GM23338 (cell line): ENCODE data around the gene CD2AP.

Experiments used
- CREB1 ChIP-seq: fragments of 250-450 bp; sonication (Bioruptor Pico); IDR thresholded peaks from 2 replicates; pipeline ENCODE4 v1.5.0; 2020; ENCODE audit warnings: low read depth, mild to moderate bottlenecking, moderate library complexity
- EZH2 ChIP-seq: fragments of 200-600 bp; sonication (generic); IDR thresholded peaks from one replicate; pipeline ENCODE4 v1.8.0; 2017; ENCODE audit warnings: antibody characterized with exemption, mild to moderate bottlenecking, low read depth; ENCODE audit not compliant: unreplicated experiment
- EZH2phosphoT487 ChIP-seq: fragments of 200-600 bp; sonication (generic); IDR thresholded peaks from one replicate; pipeline ENCODE4 v1.8.1; 2018; ENCODE audit warnings: antibody characterized with exemption; ENCODE audit not compliant: unreplicated experiment
- JUNB ChIP-seq: IDR thresholded peaks from one replicate; pipeline ENCODE4 v1.6.1; 2016; ENCODE audit warnings: antibody characterized with exemption; ENCODE audit not compliant: unreplicated experiment
- POLR2AphosphoS5 ChIP-seq: IDR thresholded peaks from 2 replicates; pipeline ENCODE4 v1.6.1; 2016; ENCODE audit warnings: antibody characterized with exemption, low read depth
- REST ChIP-seq: IDR thresholded peaks from one replicate; pipeline ENCODE4 v1.6.1; 2018; ENCODE audit warnings: antibody characterized with exemption; ENCODE audit not compliant: unreplicated experiment
- STAT1 ChIP-seq: IDR thresholded peaks from one replicate; pipeline ENCODE4 v1.6.1; 2016; ENCODE audit warnings: antibody characterized with exemption; ENCODE audit not compliant: unreplicated experiment
- ZNF331 ChIP-seq: fragments of 250-450 bp; sonication (Bioruptor Pico); IDR thresholded peaks from 2 replicates; pipeline ENCODE4 v1.5.0; 2020; ENCODE audit warnings: low read depth, mild to moderate bottlenecking, moderate library complexity
- ZNF462 ChIP-seq: fragments of 250-450 bp; sonication (Bioruptor Pico); IDR thresholded peaks from 2 replicates; pipeline ENCODE4 v1.5.0; 2020; ENCODE audit warnings: mild to moderate bottlenecking, moderate library complexity
- TF ChIP-seq, protein P1 (sequence below), 2 experiments: fragments of 200-600 bp in 1 of 2; sonication (generic) in 1 of 2; conservative IDR thresholded peaks; 2 replicates each; pipeline versions ENCODE4 v1.5.1 to v1.6.1; 2016 to 2017; ENCODE audit warnings: antibody characterized with exemption in 2 of 2, low read depth in 2 of 2, mild to moderate bottlenecking in 2 of 2, moderate library complexity in 1 of 2
- TF ChIP-seq, protein P2 (sequence below): IDR thresholded peaks from 2 replicates; pipeline ENCODE4 v1.6.1; 2016; ENCODE audit warnings: antibody characterized with exemption

- TF ChIP-seq POLR2AphosphoS5 (no peak), STAT1 (no peak), EZH2 (no peak), CREB1 (no peak), ZNF331 (CRISPR knock-in tag) (no peak), JUNB (no peak), REST (no peak), EZH2phosphoT487 (no peak), ZNF462 (CRISPR knock-in tag) (no peak)
- TF ChIP-seq, protein P1, sequence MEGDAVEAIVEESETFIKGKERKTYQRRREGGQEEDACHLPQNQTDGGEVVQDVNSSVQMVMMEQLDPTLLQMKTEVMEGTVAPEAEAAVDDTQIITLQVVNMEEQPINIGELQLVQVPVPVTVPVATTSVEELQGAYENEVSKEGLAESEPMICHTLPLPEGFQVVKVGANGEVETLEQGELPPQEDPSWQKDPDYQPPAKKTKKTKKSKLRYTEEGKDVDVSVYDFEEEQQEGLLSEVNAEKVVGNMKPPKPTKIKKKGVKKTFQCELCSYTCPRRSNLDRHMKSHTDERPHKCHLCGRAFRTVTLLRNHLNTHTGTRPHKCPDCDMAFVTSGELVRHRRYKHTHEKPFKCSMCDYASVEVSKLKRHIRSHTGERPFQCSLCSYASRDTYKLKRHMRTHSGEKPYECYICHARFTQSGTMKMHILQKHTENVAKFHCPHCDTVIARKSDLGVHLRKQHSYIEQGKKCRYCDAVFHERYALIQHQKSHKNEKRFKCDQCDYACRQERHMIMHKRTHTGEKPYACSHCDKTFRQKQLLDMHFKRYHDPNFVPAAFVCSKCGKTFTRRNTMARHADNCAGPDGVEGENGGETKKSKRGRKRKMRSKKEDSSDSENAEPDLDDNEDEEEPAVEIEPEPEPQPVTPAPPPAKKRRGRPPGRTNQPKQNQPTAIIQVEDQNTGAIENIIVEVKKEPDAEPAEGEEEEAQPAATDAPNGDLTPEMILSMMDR (conservative IDR thresholded peaks at IDR 0.05; ENCODE audit: low read depth in 2 of 2), result no peak
- TF ChIP-seq, protein P2, sequence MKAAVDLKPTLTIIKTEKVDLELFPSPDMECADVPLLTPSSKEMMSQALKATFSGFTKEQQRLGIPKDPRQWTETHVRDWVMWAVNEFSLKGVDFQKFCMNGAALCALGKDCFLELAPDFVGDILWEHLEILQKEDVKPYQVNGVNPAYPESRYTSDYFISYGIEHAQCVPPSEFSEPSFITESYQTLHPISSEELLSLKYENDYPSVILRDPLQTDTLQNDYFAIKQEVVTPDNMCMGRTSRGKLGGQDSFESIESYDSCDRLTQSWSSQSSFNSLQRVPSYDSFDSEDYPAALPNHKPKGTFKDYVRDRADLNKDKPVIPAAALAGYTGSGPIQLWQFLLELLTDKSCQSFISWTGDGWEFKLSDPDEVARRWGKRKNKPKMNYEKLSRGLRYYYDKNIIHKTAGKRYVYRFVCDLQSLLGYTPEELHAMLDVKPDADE, result no peak
These were observed 42.4 kb upstream of the CD2AP start for GRCh38 chr6:47435254-47435612.
